HL-60 (cell line): Measurements from ENCODE around the gene AKAP13.

Experiments used
- CTCF ChIP-seq: IDR thresholded peaks from one replicate; pipeline ENCODE4 v1.5.1; 2011; ENCODE audit warnings: low read length, control low read depth, inconsistent platforms; ENCODE audit not compliant: insufficient read depth
- GABPA ChIP-seq: IDR thresholded peaks from 2 replicates; pipeline ENCODE4 v1.6.1; 2012; ENCODE audit warnings: low read depth
- POLR2AphosphoS5 ChIP-seq: IDR thresholded peaks from 2 replicates; pipeline ENCODE4 v1.6.1; 2012; ENCODE audit warnings: low read depth
- REST ChIP-seq: IDR thresholded peaks from 2 replicates; pipeline ENCODE4 v1.6.1; 2012; ENCODE audit warnings: low read depth; ENCODE audit not compliant: insufficient replicate concordance
- SPI1 ChIP-seq: IDR thresholded peaks from 2 replicates; pipeline ENCODE4 v1.6.1; 2012; ENCODE audit warnings: low read depth, mild to moderate bottlenecking, borderline replicate concordance

GRCh38 chr15:85404176-85404917 lies 23.9 kb downstream of the AKAP13 start:
- no peak for TF ChIP-seq CTCF
- no peak for TF ChIP-seq REST
- no peak for TF ChIP-seq POLR2AphosphoS5
- no peak for TF ChIP-seq GABPA
- TF ChIP-seq SPI1: no peak
